SK-N-SH (cell line): ENCODE results near the gene KRT80. TPM values are rescaled to one million over a fixed set of nuclear protein-coding genes. Genes with fewer than 3 reads are reported as not detected.

Source experiments
- CTCF ChIA-PET: fragments of 300-600, 350-600 bp; formaldehyde crosslinking; extraction: SDS; loops from one replicate; lab custom pipeline; 2021; lab: Yijun Ruan, JAX
- POLR2A ChIA-PET: fragments of 350-600 bp; sonication (Branson Sonifier 250); formaldehyde crosslinking; extraction: SDS; loops from one replicate; lab custom pipeline; 2020; ENCODE audit warnings: antibody characterized with exemption, inconsistent platforms; lab: Yijun Ruan, JAX
- DNase-seq: peaks from one replicate; pipeline ENCODE4 v3.0.0; 2012
- H2AFZ ChIP-seq: fragments of 200-600 bp; sonication (generic); 2 replicates; pipeline ENCODE4 v1.8.1; 2016; ENCODE audit warnings: antibody characterized with exemption, mild to moderate bottlenecking, low read depth
- H3F3A ChIP-seq: fragments of 200-600 bp; sonication (generic); replicated peaks from 2 replicates; pipeline ENCODE3; 2016; ENCODE audit warnings: antibody characterized with exemption, mild to moderate bottlenecking; ENCODE audit not compliant: insufficient read depth
- H3K27ac ChIP-seq, 2 experiments: fragments of 200-500 bp in 1 of 2; fragments of 200-600 bp in 1 of 2; sonication (Bioruptor generic) in 1 of 2; sonication (generic), shearing (Covaris generic) in 1 of 2; 2 replicates each; pipeline versions ENCODE4 v1.5.1 to v1.6.1; 2014 to 2016; ENCODE audit warnings: low read depth in 2 of 2, inconsistent platforms in 1 of 2, low read length in 1 of 2, mild to moderate bottlenecking in 1 of 2, mixed read lengths in 1 of 2
- H3K27me3 ChIP-seq: fragments of 200-600 bp; sonication (generic), shearing (Covaris generic); 2 replicates; pipeline ENCODE4 v1.6.1; 2016; ENCODE audit warnings: mixed run types; ENCODE audit not compliant: insufficient read depth
- H3K36me3 ChIP-seq, 2 experiments: fragments of 200-500 bp in 1 of 2; fragments of 200-600 bp in 1 of 2; sonication (Bioruptor generic) in 1 of 2; sonication (generic) in 1 of 2; replicated peaks in 1 of 2; 2 replicates each; pipeline versions ENCODE3 to v1.5.1; 2014 to 2016; ENCODE audit warnings: low read length in 1 of 2, mild to moderate bottlenecking in 1 of 2; ENCODE audit not compliant: insufficient read depth in 2 of 2, control insufficient read depth in 1 of 2
- H3K4me1 ChIP-seq, 2 experiments: fragments of 200-500 bp in 1 of 2; fragments of 200-600 bp in 1 of 2; sonication (Bioruptor generic) in 1 of 2; sonication (generic), shearing (Covaris generic) in 1 of 2; 2 replicates each; pipeline versions ENCODE4 v1.5.1 to v1.6.1; 2014 to 2016; ENCODE audit warnings: low read depth in 1 of 2, low read length in 1 of 2, mixed run types in 1 of 2; ENCODE audit not compliant: insufficient read depth in 2 of 2, control insufficient read depth in 1 of 2
- H3K4me2 ChIP-seq: fragments of 200-600 bp; sonication (generic), shearing (Covaris generic); 2 replicates; pipeline ENCODE4 v1.6.1; 2017; ENCODE audit warnings: mixed run types
- H3K4me3 ChIP-seq, 2 experiments: fragments of 200-500 bp in 1 of 2; fragments of 200-600 bp in 1 of 2; sonication (Bioruptor generic) in 1 of 2; sonication (generic), shearing (Covaris generic) in 1 of 2; 2 replicates each; pipeline versions ENCODE4 v1.5.1 to v1.8.1; 2014 to 2016; ENCODE audit warnings: low read depth in 2 of 2, inconsistent platforms in 1 of 2, low read length in 1 of 2, mild to moderate bottlenecking in 1 of 2, mixed read lengths in 1 of 2, moderate library complexity in 1 of 2
- H3K79me2 ChIP-seq: fragments of 200-600 bp; sonication (generic); 2 replicates; pipeline ENCODE4 v1.8.1; 2017; ENCODE audit warnings: mild to moderate bottlenecking; ENCODE audit not compliant: insufficient read depth
- H3K9ac ChIP-seq: fragments of 200-600 bp; sonication (generic); 2 replicates; pipeline ENCODE4 v1.6.1; 2017; ENCODE audit warnings: mixed run types
- H3K9me2 ChIP-seq: fragments of 200-600 bp; sonication (generic); 2 replicates; pipeline ENCODE4 v1.6.1; 2017; ENCODE audit warnings: mixed run types
- H3K9me3 ChIP-seq: fragments of 200-600 bp; sonication (generic); 2 replicates; pipeline ENCODE4 v1.6.1; 2017; ENCODE audit warnings: mixed run types, mild to moderate bottlenecking, moderate library complexity
- H4K20me1 ChIP-seq: fragments of 200-600 bp; sonication (generic); 2 replicates; pipeline ENCODE4 v1.6.1; 2017; ENCODE audit warnings: mild to moderate bottlenecking, mixed run types; ENCODE audit not compliant: insufficient read depth
- EZH2phosphoT487 ChIP-seq: fragments of 200-600 bp; sonication (generic); IDR thresholded peaks from 2 replicates; pipeline ENCODE4 v1.6.1; 2017; ENCODE audit warnings: low read depth, mixed run types, mild to moderate bottlenecking, antibody characterized with exemption, moderate library complexity, borderline replicate concordance
- FOSL2 ChIP-seq: IDR thresholded peaks from 2 replicates; pipeline ENCODE4 v1.4.0; 2012; ENCODE audit warnings: low read depth, mild to moderate bottlenecking, moderate library complexity, borderline replicate concordance
- GATA2 ChIP-seq: sonication (generic); formaldehyde crosslinking; IDR thresholded peaks from 2 replicates; pipeline ENCODE4 v1.5.0; 2020; ENCODE audit warnings: mild to moderate bottlenecking, missing genetic modification reagents
- MEF2A ChIP-seq: IDR thresholded peaks from 2 replicates; pipeline ENCODE4 v1.4.0; 2012; ENCODE audit warnings: low read depth, borderline replicate concordance
- NFIC ChIP-seq: IDR thresholded peaks from 2 replicates; pipeline ENCODE4 v1.4.0; 2012; ENCODE audit warnings: borderline replicate concordance
- NRF1 ChIP-seq: IDR thresholded peaks from 2 replicates; pipeline ENCODE4 v1.6.1; 2012; ENCODE audit warnings: low read depth, mild to moderate bottlenecking, low read length
- POLR2AphosphoS5 ChIP-seq: IDR thresholded peaks from 2 replicates; pipeline ENCODE4 v1.6.1; 2012; ENCODE audit warnings: low read depth, low read length
- WGBS: methylation state at CpG from one replicate; pipeline ENCODE4 v1.1.6; 2017; ENCODE audit warnings: low lambda C conversion rate; 5-methylcytosine and 5-hydroxymethylcytosine counted together
- polyA plus RNA-seq, 3 experiments: library from polyadenylated mRNA; depleted of rRNA; stranded (reverse); fragments of >200 nt; gene quantifications; 2 replicates each; pipeline ENCODE4 v1.2.3, GENCODE V29; 2012

The KRT80 gene
- polyA plus RNA-seq, 1 of the 3 experiments (the other 2 are of a cell fraction) = 14.9 TPM

DNA sequence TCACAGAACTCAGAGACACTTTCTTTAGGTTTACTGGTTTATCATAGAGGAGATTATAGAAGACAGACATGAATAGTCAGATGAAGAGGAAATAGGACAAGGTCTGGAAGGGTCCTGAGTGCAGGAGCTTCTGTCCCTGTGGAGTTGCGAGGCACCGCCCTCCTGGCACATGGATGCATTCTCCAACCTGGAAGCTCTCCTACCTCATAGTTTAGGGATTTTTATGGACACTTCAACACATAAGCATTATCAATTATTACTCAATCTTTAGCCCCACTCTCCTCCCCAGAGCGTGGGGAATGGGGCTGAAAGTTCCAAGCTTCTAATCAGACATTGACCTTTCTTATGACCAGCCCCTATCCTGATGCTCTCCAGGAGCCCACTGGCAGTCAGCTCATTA lies 28.7 kb upstream of the KRT80 start:
- WGBS = 100% methylated on average over 3 of the region's 3 CpGs
- H3K4me2 ChIP-seq = no peak overlapping the region

GRCh38 chr12:52218001-52218400 lies 26.2 kb upstream of the KRT80 start:
- WGBS = 85% methylated on average over 4 of the region's 4 CpGs
- Histone ChIP-seq H2AFZ (no peak overlapping the region), H3K9me2 (no peaks in the 10 kb centered on the region), H3K27me3 (no peaks in the 10 kb centered on the region)
- CTCF ChIA-PET = interaction anchor here (1.5 to 2.0 kb wide), 2 partner anchors 12 to 26 kb away, joined by 3 to 4 read pairs; partner anchors contain the start of gene KRT80
- no peak for DNase-seq
- POLR2A ChIA-PET = no interaction called here
- TF ChIP-seq FOSL2 = no peak
- peak; percentile 42; the same call in 1 of the 2 replicates for TF ChIP-seq GATA2 (CRISPR knock-in tag)
- TF ChIP-seq, all 33 proteins: peak for 1
- H3K4me2 ChIP-seq = no peak overlapping the region
- H3K4me3 ChIP-seq = no peak overlapping the region
- no peaks in the 10 kb centered on the region for H4K20me1 ChIP-seq
- no peak overlapping the region for H3K27ac ChIP-seq
- H3K4me1 ChIP-seq = peaks cover 15 to 43% of the 10 kb centered on the region in 2 experiments; a peak in 3 of 4 replicates
- H3K79me2 ChIP-seq = no peaks in the 10 kb centered on the region
- H3K36me3 ChIP-seq = no peaks in the 10 kb centered on the region
- no peaks in the 10 kb centered on the region for H3K9me3 ChIP-seq
- H3F3A ChIP-seq = peaks cover 11% of the 10 kb centered on the region
- no peak overlapping the region for H3K9ac ChIP-seq

More for the DNA sequence above, 28.7 kb upstream of the KRT80 start:
- Histone ChIP-seq H4K20me1 (no peaks in the 10 kb centered on the region), H3K4me1 (peaks cover 11 to 24% of the 10 kb centered on the region in 2 experiments; a peak in 3 of 4 replicates), H3K36me3 (no peaks in the 10 kb centered on the region), H3F3A (peaks cover 18% of the 10 kb centered on the region), H3K27ac (no peak overlapping the region), H3K9me3 (peaks cover 4% of the 10 kb centered on the region; the same call in 1 of the 2 replicates), H3K9me2 (no peaks in the 10 kb centered on the region), H3K79me2 (no peaks in the 10 kb centered on the region), H3K9ac (no peak overlapping the region), H3K27me3 (no peaks in the 10 kb centered on the region), H2AFZ (no peak overlapping the region), H3K4me3 (no peak overlapping the region)
- DNase-seq = no peak
- TF ChIP-seq EZH2phosphoT487 (no peak), MEF2A (no peak), NRF1 (no peak)
- ChIA-PET CTCF (interaction anchor here (0.6 to 2.9 kb wide), 10 partner anchors 9 to 968 kb away, joined by 3 to 22 read pairs (median 3); no protein-coding TSS in a partner anchor), POLR2A (no interaction called here)

- H3K4me2 ChIP-seq = no peak overlapping the region
- TF ChIP-seq NFIC = 0 out of 2 replicates have a peak, but pooled peaks have one; percentile 26
- TF ChIP-seq POLR2AphosphoS5 = no peak
- H3K36me3 ChIP-seq = no peaks in the 10 kb centered on the region
- H3K27ac ChIP-seq = no peak overlapping the region; a peak in 1 of 4 replicates
- no peaks in the 10 kb centered on the region for H3K9me3 ChIP-seq
- H3K4me1 ChIP-seq = peaks cover 15 to 48% of the 10 kb centered on the region in 2 experiments; a peak in 3 of 4 replicates
- H3F3A ChIP-seq = peaks cover 8% of the 10 kb centered on the region
- H3K27me3 ChIP-seq = no peaks in the 10 kb centered on the region
- no peak overlapping the region for H2AFZ ChIP-seq
- no peaks in the 10 kb centered on the region for H3K9me2 ChIP-seq
- CTCF ChIA-PET = interaction anchor here (1.0 to 4.8 kb wide), 5 partner anchors 62 to 116 kb away, joined by 4 to 25 read pairs (median 8); no protein-coding TSS in a partner anchor
- no peak for DNase-seq
- no peak overlapping the region for H3K4me3 ChIP-seq
- no peaks in the 10 kb centered on the region for H3K79me2 ChIP-seq
- POLR2A ChIA-PET = no interaction called here
- 40% methylated on average over 4 of the region's 5 CpGs for WGBS
- no peaks in the 10 kb centered on the region for H4K20me1 ChIP-seq
- H3K9ac ChIP-seq = no peak overlapping the region
Measured at GRCh38 chr12:52217223-52217622, 25.4 kb upstream of the KRT80 start.
